GM23338 (cell line): ENCODE data around the gene ARHGEF17.

Source experiments
- CREB1 ChIP-seq: fragments of 250-450 bp; sonication (Bioruptor Pico); IDR thresholded peaks from 2 replicates; pipeline ENCODE4 v1.5.0; 2020; ENCODE audit warnings: low read depth, mild to moderate bottlenecking, moderate library complexity
- EZH2 ChIP-seq: fragments of 200-600 bp; sonication (generic); IDR thresholded peaks from one replicate; pipeline ENCODE4 v1.8.0; 2017; ENCODE audit warnings: antibody characterized with exemption, mild to moderate bottlenecking, low read depth; ENCODE audit not compliant: unreplicated experiment
- EZH2phosphoT487 ChIP-seq: fragments of 200-600 bp; sonication (generic); IDR thresholded peaks from one replicate; pipeline ENCODE4 v1.8.1; 2018; ENCODE audit warnings: antibody characterized with exemption; ENCODE audit not compliant: unreplicated experiment
- JUNB ChIP-seq: IDR thresholded peaks from one replicate; pipeline ENCODE4 v1.6.1; 2016; ENCODE audit warnings: antibody characterized with exemption; ENCODE audit not compliant: unreplicated experiment
- POLR2AphosphoS5 ChIP-seq: IDR thresholded peaks from 2 replicates; pipeline ENCODE4 v1.6.1; 2016; ENCODE audit warnings: antibody characterized with exemption, low read depth
- STAT1 ChIP-seq: IDR thresholded peaks from one replicate; pipeline ENCODE4 v1.6.1; 2016; ENCODE audit warnings: antibody characterized with exemption; ENCODE audit not compliant: unreplicated experiment
- ZNF331 ChIP-seq: fragments of 250-450 bp; sonication (Bioruptor Pico); IDR thresholded peaks from 2 replicates; pipeline ENCODE4 v1.5.0; 2020; ENCODE audit warnings: low read depth, mild to moderate bottlenecking, moderate library complexity
- TF ChIP-seq, protein P1 (sequence below), 2 experiments: fragments of 200-600 bp in 1 of 2; sonication (generic) in 1 of 2; conservative IDR thresholded peaks; 2 replicates each; pipeline versions ENCODE4 v1.5.1 to v1.6.1; 2016 to 2017; ENCODE audit warnings: antibody characterized with exemption in 2 of 2, low read depth in 2 of 2, mild to moderate bottlenecking in 2 of 2, moderate library complexity in 1 of 2
- TF ChIP-seq, protein P2 (sequence below): IDR thresholded peaks from one replicate; pipeline ENCODE4 v1.6.1; 2018; ENCODE audit warnings: antibody characterized with exemption; ENCODE audit not compliant: unreplicated experiment
- TF ChIP-seq, protein P3 (sequence below): IDR thresholded peaks from 2 replicates; pipeline ENCODE4 v1.6.1; 2016; ENCODE audit warnings: antibody characterized with exemption

DNA sequence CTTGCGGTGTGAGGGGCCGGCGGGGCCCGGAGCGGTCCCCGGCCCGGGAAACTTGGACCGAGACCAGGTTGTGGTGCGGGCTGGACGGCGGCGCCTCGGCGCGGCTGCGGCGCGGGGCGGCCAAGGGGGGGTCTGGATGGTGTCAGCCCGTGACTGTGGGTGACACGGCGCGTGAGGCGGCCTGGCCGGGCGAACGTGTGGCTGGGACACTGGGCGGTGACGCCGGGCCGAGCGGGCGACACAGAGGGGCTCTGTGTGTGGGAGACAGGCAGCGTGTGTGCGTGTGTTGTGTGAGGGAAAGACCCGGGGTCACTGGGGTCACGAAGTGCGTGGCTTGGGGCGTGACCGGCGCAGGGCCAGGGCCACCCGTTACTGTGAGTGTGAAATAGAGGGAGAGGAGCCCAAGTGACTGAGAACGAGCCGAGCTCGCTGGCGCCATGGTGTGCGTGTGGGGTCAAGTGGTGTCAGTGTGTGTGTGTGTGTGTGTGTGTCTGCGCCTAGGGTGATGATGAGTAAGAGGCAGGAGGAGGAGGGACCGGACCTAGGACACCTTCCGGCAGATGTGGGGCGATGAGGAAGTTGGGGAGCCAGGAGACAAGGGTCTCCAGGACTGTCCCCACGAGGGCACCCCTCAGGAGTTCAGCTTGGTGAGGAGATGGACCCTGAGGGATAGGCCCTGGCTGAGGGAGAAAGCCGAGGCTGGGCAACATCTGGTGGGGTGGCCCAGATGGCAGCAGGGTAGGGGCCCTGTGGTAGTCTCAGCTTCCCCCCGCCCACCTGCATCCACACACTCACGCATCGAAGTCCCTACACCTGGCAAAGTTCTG, 68.9 kb downstream of the ARHGEF17 start:
- TF ChIP-seq, protein P1, sequence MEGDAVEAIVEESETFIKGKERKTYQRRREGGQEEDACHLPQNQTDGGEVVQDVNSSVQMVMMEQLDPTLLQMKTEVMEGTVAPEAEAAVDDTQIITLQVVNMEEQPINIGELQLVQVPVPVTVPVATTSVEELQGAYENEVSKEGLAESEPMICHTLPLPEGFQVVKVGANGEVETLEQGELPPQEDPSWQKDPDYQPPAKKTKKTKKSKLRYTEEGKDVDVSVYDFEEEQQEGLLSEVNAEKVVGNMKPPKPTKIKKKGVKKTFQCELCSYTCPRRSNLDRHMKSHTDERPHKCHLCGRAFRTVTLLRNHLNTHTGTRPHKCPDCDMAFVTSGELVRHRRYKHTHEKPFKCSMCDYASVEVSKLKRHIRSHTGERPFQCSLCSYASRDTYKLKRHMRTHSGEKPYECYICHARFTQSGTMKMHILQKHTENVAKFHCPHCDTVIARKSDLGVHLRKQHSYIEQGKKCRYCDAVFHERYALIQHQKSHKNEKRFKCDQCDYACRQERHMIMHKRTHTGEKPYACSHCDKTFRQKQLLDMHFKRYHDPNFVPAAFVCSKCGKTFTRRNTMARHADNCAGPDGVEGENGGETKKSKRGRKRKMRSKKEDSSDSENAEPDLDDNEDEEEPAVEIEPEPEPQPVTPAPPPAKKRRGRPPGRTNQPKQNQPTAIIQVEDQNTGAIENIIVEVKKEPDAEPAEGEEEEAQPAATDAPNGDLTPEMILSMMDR (conservative IDR thresholded peaks at IDR 0.05; ENCODE audit: low read depth in 2 of 2), result no peak
- TF ChIP-seq EZH2 (no peak), EZH2phosphoT487 (no peak), POLR2AphosphoS5 (no peak), CREB1 (CRISPR knock-in tag) (no peak), STAT1 (no peak), JUNB (no peak), ZNF331 (CRISPR knock-in tag) (no peak)
- TF ChIP-seq, protein P2, sequence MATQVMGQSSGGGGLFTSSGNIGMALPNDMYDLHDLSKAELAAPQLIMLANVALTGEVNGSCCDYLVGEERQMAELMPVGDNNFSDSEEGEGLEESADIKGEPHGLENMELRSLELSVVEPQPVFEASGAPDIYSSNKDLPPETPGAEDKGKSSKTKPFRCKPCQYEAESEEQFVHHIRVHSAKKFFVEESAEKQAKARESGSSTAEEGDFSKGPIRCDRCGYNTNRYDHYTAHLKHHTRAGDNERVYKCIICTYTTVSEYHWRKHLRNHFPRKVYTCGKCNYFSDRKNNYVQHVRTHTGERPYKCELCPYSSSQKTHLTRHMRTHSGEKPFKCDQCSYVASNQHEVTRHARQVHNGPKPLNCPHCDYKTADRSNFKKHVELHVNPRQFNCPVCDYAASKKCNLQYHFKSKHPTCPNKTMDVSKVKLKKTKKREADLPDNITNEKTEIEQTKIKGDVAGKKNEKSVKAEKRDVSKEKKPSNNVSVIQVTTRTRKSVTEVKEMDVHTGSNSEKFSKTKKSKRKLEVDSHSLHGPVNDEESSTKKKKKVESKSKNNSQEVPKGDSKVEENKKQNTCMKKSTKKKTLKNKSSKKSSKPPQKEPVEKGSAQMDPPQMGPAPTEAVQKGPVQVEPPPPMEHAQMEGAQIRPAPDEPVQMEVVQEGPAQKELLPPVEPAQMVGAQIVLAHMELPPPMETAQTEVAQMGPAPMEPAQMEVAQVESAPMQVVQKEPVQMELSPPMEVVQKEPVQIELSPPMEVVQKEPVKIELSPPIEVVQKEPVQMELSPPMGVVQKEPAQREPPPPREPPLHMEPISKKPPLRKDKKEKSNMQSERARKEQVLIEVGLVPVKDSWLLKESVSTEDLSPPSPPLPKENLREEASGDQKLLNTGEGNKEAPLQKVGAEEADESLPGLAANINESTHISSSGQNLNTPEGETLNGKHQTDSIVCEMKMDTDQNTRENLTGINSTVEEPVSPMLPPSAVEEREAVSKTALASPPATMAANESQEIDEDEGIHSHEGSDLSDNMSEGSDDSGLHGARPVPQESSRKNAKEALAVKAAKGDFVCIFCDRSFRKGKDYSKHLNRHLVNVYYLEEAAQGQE, result no peak
- TF ChIP-seq, protein P3, sequence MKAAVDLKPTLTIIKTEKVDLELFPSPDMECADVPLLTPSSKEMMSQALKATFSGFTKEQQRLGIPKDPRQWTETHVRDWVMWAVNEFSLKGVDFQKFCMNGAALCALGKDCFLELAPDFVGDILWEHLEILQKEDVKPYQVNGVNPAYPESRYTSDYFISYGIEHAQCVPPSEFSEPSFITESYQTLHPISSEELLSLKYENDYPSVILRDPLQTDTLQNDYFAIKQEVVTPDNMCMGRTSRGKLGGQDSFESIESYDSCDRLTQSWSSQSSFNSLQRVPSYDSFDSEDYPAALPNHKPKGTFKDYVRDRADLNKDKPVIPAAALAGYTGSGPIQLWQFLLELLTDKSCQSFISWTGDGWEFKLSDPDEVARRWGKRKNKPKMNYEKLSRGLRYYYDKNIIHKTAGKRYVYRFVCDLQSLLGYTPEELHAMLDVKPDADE, result no peak
